Measurements from ENCODE around the gene GID4. TPM values are rescaled to one million over a fixed set of nuclear protein-coding genes. Genes with fewer than 3 reads are reported as not detected.

The GID4 gene
- total RNA-seq, 1 experiment from 2014 or later, result 11.4 TPM

DNA sequence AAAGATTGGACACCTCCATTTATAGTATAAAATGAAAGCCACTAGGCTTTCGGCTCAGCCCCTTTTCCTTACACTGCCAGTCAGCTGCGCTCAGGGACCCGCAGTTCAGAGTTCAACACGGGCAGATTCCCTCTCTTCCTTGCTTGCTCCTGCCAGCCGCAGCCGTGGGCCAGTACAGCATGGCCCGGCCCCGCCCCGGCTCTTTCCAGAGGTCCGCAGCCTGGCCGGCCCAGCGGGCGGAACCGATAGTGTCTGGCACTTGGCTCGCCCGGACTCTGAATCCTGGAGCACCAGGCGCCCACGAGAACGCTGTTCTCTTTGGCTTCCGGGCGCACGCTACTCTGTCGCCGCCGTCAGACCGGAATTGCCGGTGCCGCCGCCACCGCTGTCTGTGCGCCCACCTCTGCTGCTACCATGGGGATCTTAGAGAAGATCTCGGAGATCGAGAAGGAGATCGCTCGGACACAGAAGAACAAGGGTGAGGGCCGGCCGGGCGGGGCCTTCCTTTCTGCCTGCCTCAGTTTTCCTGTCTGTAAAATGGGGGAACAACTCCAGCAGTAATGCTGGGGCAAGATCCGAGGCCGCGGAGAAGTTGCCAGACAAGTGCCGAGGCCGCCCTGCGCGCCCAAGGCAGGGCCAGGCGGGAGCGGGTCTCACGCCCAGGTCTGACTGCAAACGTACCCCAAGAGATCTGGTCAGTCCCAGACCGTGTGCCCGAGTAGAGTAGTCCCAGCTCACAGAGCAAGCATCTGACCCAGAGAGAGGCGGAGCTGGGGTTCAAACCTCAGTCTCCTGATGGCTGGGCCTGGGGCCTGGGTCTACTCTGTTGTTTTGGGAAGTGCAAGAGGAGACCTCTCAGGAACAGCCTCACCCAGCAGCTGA lies 48.6 kb downstream of the GID4 start, which contains the start of gene DRG2:
TSS of gene DRG2 (plus strand) at position 339 of the 882 bp plus-strand sequence. CDS start at position 415, 76 bp downstream.
- H3K14ac ChIP-seq (ENCODE audit: insufficient read depth, low read length), result peak within 1 kb of the TSS; percentile 55; the same call in 1 of the 2 replicates
- H2AK5ac ChIP-seq (ENCODE audit: insufficient read length, low read length), result no peak within 1 kb of the TSS
- no peak within 1 kb of the TSS for H2BK120ac ChIP-seq (ENCODE audit: low read depth, low read length, poor library complexity, severe bottlenecking)
- no peak within 1 kb of the TSS for H4K5ac ChIP-seq (ENCODE audit: insufficient read length, low read depth, low read length)
- no peak within 1 kb of the TSS for H3K4ac ChIP-seq (ENCODE audit: low read depth, low read length)
- WGBS (ENCODE audit: extremely low coverage, insufficient read length, low lambda C conversion rate), result no CpG with 5 or more reads among the region's 52 CpGs
- H4K91ac ChIP-seq (ENCODE audit: insufficient read length, low read depth, low read length), result no peak within 1 kb of the TSS
- no peak within 1 kb of the TSS for H2BK20ac ChIP-seq (ENCODE audit: low read depth, low read length, poor library complexity, severe bottlenecking)
- H3K27ac Mint-ChIP-seq, result peak within 1 kb of the TSS; percentile 95 to 97 (median 97); a peak in 6 of 7 replicates
- H3T11ph ChIP-seq (ENCODE audit: low read length), result no peak within 1 kb of the TSS
- H4K8ac ChIP-seq (replicated peaks; ENCODE audit: insufficient read length, low read depth, low read length), result no peak within 1 kb of the TSS
- no peak within 1 kb of the TSS for H2BK5ac ChIP-seq (ENCODE audit: insufficient read length, low read length)
- H3K4me1 Mint-ChIP-seq, result peaks cover 9 to 15% of the 10 kb centered on the region in 2 experiments
- H3K23ac ChIP-seq (ENCODE audit: insufficient read length, low read depth, low read length), result no peak within 1 kb of the TSS
- no peak within 1 kb of the TSS for H2AFZ ChIP-seq (ENCODE audit: low read length)
- no peaks in the 10 kb centered on the region for H4K20me1 ChIP-seq (ENCODE audit: control insufficient read depth, insufficient read depth, insufficient read length)
- no peaks in the 10 kb centered on the region for H3K27me3 Mint-ChIP-seq (ENCODE audit: low read depth)
- peak within 1 kb of the TSS; percentile 66 for H3K9ac ChIP-seq (ENCODE audit: extremely low read depth, insufficient read length, low read length)
- H3K4me3 Mint-ChIP-seq, result peak within 1 kb of the TSS; percentile 98
- no peak within 1 kb of the TSS for H3K18ac ChIP-seq (ENCODE audit: insufficient read length, low read depth, low read length)
- no peaks in the 10 kb centered on the region for H3K79me2 ChIP-seq (ENCODE audit: insufficient read depth, low read length)
- TF ChIP-seq, protein P1, sequence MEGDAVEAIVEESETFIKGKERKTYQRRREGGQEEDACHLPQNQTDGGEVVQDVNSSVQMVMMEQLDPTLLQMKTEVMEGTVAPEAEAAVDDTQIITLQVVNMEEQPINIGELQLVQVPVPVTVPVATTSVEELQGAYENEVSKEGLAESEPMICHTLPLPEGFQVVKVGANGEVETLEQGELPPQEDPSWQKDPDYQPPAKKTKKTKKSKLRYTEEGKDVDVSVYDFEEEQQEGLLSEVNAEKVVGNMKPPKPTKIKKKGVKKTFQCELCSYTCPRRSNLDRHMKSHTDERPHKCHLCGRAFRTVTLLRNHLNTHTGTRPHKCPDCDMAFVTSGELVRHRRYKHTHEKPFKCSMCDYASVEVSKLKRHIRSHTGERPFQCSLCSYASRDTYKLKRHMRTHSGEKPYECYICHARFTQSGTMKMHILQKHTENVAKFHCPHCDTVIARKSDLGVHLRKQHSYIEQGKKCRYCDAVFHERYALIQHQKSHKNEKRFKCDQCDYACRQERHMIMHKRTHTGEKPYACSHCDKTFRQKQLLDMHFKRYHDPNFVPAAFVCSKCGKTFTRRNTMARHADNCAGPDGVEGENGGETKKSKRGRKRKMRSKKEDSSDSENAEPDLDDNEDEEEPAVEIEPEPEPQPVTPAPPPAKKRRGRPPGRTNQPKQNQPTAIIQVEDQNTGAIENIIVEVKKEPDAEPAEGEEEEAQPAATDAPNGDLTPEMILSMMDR (conservative IDR thresholded peaks at IDR 0.05), result no peak
- H3K4me1 ChIP-seq (ENCODE audit: insufficient read depth, low read length), result no peaks in the 10 kb centered on the region
- no peak within 1 kb of the TSS for H3K56ac ChIP-seq (ENCODE audit: insufficient read length, low read depth, low read length)
- H2BK15ac ChIP-seq (ENCODE audit: low read depth, low read length), result no peak within 1 kb of the TSS
- H3K79me1 ChIP-seq (ENCODE audit: insufficient read depth, low read depth, low read length, poor library complexity, severe bottlenecking), result no peaks in the 10 kb centered on the region
- no peaks in the 10 kb centered on the region for H3K9me3 Mint-ChIP-seq
- H3K36me3 Mint-ChIP-seq (ENCODE audit: insufficient read depth in 1 of 3, low read depth in 3 of 3), result peaks cover 0 to 15% (median 7%) of the 10 kb centered on the region in 3 experiments; a peak in 5 of 7 replicates
- peak; percentile 97 for DNase-seq
- peak within 1 kb of the TSS; percentile 81 for H3K4me2 ChIP-seq (ENCODE audit: insufficient read depth, insufficient read length, low read length)
- H3K27me3 ChIP-seq (ENCODE audit: insufficient read depth, low read length), result no peaks in the 10 kb centered on the region
- no peak within 1 kb of the TSS for H3K27ac ChIP-seq (ENCODE audit: insufficient read length, low read depth, low read length)
- no peaks in the 10 kb centered on the region for H3K9me3 ChIP-seq (ENCODE audit: control insufficient read depth, low read depth, low read length)
- no peak within 1 kb of the TSS for H2BK12ac ChIP-seq (ENCODE audit: insufficient read length, low read depth, low read length)
- peaks cover 7% of the 10 kb centered on the region for H3K23me2 ChIP-seq (ENCODE audit: insufficient read length, low read depth, low read length, poor library complexity, severe bottlenecking)
